Measurements from ENCODE around the gene MED29.

The MED29 gene, protein sequence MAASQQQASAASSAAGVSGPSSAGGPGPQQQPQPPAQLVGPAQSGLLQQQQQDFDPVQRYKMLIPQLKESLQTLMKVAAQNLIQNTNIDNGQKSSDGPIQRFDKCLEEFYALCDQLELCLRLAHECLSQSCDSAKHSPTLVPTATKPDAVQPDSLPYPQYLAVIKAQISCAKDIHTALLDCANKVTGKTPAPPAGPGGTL

DNA sequence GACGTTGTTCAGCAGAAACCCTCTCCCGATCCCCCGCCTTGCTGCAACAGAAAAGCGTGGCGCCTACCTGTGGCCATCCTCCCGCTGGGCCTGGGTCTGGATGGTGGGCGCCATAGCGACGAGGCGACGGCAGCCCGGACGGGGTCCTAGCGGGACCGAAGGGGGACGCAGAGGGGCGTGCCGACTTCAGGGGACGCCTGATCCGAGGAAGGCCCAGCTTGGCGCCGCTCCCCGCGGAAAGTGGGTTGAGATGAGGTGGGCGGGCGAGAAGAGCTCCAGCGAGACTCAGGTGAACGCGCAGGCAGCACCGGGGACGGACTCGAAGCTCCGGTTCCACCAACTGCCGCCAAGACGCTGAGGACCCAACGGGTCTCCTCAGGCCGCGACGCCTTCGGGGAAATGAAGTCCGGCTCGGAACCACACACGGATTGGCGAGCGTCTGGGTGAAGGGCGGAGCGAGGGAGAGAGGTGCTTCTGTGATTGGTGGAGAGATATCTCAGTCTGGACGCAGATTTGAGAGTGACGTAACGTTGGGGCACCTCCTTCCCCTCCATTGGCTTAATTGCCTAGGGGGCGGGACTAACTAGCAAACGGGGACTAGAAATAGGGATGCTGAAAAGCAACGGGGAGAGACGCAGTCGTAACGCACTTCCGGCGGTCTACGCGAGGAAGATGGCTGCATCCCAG, at the start of gene MED29, which contains the start of gene PAF1:
Gene MED29, plus strand, starts transcription at position 628 of the 687 bp plus-strand sequence. Its CDS starts 45 bp downstream, at position 673.
Gene PAF1, minus strand, starts transcription at position 356 of the 687 bp plus-strand sequence. Its CDS starts 242 bp downstream, at position 114.
- peak; percentile 93 to 96 for DNase-seq

DNA sequence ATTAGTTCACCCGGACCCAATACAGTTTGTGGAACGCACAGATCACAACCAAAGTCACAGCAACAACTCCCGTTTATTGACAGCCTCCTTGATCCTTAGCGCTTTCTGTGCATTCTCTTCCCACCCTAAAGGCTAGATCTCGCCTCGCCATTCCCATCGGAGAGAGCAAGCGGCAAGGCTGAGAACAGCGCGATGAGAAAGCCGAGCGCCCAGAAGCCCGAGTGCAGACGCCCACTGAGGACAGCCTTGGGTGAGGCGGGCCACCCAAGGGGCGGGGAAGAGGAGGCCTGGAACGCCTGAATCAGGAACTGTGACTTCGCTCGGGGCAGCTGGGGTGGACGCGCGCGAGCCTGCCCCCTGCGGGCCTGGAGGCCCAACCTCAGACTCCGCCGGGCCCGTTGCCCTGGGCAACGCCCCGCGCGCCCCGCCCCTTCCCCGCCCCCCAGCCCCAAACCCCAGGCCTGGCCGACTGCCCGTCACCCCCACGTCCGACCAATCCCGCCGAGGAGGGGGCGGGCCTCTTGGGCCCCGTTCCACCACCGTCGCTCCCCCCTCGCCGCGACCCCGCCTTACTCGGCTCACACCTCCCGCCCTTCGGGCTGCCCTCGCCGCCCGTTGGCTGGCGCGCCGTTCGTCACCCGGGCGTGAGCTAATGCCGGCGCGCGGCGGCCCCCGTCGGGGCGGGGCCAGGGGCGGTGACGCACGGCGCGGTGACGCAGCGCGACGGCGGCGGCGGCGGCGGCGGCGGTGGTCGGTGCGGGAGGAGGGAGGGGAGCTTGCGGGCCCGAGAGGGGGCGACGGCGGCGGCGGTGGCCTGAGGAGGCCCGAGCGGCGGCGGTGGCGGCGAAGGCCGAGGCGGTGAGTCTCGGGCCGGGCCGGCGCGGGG, 49.2 kb upstream of the MED29 start, which contains the start of gene SAMD4B:
Gene SAMD4B, plus strand, starts transcription at position 703 of the 886 bp plus-strand sequence. CDS start 14,473 bp downstream, outside the sequence.
- peak; percentile 98 to 100 for DNase-seq

DNA sequence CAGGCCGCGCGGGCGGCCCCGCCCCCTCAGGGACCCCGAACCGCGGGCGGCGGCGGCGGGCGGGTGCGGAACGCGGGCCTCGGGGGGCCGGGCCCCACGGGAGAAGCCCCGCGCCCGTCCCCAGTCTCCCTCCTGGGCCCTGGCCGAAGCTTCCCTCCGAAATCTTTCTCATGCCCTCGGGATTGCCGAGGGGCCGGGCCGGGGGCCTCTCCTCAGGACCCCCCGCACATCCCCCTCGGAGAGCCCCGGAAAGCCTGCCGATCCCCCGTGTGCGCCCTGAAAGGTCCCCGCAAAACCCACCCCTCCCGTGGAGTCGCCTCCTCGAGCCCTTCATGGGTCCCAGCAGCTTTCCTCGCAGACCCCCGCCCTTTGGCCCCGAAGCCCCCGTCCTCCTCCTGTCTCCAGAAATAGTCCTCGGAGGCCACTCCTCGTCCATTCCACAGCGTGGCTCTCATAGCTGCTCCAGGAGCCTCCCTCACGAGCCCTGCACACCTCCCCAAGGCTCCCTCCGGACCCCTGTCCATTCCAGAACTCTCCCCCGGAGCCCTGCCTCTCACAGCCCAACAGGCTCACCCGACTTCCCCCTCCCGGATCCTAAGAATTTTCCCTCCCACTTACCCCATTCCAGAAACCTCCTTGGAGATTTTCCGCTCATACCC, 48.4 kb upstream of the MED29 start:
- peak in 1 of 2 donors; percentile 12 for DNase-seq

DNA sequence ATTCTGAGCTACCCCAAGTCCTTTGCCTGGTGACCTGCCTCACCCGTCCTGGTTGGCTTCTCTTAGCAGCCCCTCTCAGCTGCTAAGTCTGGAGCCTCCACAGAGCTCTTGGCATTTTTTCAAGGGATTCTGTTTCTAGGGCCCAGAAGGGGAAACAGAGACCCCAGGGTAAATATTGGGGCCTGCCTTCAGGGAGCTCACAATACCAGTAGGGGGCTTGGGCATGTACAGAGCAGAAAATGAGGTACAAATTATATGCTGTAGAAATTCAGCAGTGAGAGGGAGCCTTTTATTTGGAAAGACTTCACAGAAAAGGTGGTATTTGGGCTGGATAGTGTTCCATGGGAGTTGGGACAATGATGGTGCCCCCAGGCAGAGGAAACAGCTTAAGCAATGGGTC, 45.2 kb upstream of the MED29 start:
- no peak for DNase-seq

DNA sequence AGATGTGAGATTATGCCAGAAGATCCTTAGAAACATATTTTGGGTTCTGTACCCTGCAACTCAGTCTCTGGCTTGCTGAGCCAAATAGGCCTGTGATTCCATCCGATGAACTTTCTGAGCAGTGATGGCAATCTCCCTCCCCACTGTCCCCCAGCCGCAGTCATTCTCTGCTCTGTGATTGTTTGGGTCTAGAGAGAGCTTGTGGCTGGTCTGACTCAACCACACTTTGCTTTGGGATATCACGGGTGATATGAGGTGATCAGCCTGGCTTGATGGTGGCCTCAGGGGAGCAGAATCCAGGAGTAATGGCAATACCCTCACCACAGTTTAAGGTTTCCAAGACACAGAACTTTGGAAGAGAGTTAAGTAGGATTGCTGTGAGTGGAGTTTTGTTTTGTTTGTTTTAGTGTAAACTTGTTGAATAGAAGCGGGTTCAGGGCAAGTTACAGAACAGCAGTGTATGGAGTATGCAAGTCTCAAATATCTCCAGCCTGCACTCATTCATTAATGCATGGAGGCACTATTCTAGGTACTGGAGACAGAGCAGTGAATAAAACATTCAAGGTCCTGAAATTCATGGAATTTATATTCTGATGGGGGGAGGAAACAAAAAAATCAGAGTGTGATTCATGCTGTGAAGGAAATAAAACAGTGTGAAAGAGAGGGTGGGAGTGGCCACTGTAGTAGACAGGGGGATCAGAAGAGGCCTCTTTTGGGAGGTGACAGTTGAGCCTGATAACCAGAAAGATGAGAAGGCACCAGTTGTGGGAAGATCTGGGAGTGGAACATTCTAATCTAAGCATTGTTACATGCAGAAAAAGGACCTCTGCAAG, 43.6 kb upstream of the MED29 start:
- no peak for DNase-seq

DNA sequence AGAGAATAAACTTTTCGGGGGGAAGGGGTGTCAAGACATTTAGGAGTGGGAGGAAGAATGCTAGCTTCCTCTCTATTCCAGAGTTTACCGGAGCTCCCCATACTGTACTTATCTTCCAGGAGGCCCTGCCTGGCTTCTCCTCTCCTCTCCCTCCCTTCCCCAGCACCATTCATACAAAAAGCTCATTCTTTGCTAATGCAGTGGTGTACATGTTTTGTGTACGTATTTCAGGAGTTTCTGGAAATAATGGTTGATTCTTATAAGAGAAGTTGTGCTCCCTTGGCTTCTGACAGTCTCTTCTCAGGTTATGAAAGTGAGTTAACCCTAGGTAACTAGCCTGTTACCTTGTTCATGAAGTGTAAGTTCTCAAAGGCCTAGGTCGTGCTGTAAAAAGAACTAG, 41.9 kb upstream of the MED29 start:
- no peak for DNase-seq

DNA sequence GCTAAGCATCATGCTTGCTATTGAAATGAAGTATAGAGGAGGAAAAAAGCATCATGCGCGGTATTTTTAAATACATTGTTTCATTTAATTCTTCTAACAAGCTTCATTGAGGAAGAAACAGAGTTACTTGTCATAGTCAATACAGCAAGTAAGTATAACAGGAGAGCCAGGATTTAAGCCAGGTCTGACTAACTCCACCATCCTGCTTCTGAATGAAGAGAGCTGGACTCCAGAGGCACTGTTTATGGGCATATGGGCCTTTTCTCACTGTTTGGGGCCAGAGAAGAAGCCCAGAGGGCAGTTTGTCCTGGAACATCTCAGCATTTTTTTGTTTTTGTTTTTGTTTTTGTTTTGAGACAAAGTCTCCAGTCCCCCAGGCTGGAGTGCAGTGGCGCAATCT, 41.0 kb upstream of the MED29 start:
- no peak for DNase-seq

DNA sequence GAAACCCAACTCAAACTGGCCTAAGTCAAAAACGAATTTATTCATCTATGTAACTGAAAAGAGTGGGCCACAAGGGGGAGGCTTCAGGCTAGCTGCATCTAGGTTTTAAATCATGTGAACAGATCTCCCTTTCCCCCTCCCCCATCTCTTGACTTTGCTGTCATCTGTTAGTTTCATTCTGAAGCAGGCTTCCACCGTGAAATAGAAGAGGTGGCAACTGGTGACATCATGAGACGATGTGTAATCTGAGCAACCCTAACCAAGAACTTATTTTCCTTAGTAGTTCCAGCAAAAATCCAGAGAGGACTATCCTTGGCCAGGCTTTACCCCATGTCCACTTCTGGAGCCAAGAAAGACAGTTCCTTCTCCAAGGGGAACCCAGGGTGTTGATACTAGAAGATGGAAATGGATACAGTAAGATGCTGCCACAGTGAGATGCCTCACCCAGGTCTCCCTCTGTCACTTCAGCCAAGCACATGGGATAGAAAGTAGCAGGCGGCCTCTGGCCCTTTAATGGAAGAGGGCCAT, 39.6 kb upstream of the MED29 start:
- no peak for DNase-seq

DNA sequence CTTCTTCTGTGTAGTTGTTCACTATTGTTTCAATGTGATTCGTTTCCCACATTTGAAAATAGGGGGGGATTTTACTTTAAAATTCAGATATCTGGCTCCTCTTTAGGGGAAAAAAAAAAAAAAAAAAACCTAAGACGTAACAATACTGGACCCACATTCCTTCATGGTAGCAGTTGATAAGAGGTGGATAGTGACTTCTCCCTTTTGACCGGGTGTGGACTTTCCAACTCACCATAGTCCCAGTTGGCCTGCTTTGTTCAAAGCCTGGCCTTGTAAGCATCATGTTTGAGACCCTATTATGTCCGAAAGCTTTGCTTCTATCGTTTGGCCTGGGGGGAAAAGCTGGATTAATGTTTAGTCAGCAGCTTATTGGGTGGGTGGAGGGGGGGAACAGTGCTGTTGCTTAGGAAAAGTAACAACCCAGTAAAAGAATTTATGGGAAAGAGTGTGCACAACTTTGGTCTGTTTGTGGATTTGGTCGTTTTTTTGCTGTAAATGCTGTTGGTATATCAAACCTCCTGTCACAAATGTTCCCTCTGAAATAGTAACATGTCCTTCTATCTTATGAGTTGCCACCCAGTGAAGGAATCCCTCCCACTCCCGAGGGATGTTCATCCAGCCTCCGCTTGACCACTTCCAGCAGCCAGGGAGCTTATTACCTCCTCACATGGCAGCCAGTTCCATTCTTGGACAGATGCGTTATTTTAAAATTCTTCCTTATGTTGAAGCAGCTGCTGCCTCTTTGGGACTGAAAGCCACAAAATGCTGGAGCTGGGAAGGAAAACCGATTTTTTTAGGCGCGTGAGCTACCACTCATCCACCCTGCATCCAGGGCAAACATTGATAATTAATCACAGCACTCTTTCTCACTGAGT, 38.6 kb upstream of the MED29 start:
- DNase-seq: no peak

DNA sequence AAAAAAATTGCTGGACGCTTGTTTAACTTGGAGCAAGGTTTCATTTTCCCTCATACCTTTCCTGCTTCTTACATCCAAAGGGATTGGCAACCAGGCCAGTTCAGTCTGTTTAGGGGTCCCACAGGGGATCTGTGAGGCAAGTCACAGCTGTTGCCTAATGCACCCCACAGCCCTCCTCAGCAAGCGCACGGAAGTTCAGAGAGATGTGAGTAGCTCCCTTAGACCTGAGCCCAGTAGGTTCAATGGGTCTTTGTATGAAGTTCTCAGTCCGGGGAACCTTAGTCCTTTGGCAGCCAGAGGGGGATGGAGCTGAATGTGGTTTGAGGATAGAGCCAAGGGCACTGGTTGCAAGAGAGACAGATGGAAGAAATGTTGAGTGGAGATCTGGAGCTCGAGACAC, 35.9 kb upstream of the MED29 start:
- no peak for DNase-seq

DNA sequence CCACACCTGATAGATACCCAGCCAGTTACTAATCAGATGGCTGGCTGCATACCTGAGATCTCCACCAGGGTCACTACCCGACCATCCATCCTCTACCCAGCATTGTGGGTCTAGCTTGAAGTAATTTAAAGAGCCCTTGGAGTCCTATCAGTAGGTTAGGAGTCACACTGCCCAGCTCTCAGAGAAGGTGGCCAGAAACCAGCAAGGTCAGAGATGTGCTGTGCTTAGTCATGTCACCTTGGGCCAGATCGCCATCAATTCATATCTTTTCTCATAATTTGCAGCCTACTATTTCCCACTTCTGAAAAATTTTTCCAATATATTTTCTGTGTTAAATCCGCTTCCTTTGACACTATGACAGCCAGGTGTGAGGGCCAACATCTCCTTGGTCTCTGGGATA, 35.1 kb upstream of the MED29 start:
- no peak for DNase-seq

DNA sequence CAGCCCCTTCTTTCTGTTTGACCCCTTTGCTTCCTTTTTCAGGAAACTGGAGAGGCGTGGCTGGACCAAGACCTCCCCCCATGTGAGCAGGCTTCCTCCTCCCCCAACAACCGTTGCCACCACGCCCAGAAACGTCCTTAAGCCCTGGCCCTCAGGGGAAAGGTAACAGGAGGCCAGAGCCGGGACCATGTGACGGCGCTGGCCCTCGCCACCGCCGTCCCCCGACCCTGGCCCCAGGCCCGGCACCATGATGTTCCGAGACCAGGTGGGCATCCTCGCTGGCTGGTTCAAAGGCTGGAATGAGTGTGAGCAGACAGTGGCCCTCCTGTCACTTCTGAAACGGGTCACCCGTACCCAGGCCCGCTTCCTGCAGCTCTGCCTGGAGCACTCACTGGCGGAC, 34.5 kb upstream of the MED29 start:
- no peak for DNase-seq

DNA sequence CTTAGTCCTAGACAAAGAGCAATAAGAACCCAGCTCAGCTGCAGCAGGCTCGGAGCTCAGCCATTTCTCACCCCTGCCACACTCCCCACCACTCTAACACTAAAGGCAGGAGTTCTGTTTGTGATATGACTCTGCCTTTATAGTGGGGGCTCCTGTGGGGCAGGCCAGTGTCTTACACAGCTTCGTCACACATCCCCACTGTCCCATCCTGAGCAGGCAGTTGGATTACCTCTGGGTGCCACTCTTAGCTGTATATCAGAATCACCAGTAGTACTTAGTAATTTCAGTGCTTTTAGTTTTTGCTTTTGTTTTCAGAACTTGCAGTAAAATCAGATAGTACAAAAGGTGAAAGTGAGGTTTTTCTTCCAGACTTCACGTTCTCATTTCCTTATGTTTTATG, 32.2 kb upstream of the MED29 start:
- no peak for DNase-seq

DNA sequence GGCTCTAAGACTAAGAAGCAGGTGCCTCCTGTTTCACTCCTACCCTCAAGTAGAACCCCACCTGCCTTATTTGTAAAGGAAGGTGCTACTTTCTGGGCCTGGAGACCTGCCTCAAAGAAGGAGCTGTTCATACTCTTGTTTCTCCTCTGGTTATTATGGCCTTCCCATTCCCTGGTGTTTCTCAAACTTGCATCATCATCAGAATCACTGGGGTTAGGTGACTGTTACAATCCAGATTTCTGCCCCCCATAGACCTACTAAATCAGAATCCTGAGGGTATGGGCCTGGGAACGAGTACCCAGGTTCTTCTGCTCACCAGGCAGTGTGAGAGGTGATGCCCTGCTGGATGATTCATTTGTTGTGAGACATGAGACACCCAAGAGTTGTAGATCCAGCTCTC, 30.6 kb upstream of the MED29 start:
- no peak for DNase-seq

DNA sequence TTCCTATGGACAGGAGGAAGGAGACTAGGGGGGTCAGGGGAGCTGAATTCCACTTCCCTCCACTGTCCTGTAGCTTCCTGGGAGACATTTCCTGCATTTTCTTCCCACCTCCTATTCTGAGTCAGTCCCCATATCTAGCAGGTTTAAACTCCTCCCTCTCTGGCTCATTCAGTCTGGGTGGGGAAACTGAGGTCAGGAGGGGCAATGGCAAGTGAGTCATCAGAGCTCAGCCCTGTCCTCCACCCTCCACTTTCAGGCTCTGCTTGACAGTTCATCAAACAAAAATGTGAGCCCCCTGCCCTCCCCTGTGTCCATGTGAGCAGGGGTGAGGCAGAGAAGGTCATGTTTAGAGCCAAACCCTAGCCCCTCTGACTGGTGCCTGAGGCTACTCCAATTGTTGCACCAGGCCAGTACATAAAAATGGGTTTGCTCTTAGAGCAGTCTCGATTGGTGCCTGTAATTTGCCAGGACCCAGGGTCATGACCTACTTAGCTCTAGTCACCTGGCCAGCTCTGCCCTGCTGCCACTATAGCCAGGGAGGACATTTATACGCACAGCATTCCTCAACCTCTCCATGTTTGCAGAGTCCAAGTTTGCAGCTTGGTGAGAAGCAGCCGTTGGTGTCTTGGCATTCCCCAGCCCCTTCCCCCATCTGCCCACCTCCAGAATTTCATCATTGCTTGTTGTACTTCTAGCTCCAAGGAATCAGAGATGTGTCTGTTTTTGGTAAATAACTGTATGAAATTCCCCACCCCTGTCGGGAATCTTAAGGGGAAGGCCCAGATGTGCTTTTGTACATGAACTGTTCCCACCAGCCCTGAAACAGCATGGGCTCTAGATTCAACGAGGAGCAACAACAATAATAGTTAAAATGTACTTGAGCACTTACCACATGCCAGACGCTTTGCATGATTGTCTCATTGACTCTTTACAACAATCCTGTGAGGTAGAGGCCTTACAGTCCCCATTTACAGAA, 28.2 kb upstream of the MED29 start:
- DNase-seq: no peak

DNA sequence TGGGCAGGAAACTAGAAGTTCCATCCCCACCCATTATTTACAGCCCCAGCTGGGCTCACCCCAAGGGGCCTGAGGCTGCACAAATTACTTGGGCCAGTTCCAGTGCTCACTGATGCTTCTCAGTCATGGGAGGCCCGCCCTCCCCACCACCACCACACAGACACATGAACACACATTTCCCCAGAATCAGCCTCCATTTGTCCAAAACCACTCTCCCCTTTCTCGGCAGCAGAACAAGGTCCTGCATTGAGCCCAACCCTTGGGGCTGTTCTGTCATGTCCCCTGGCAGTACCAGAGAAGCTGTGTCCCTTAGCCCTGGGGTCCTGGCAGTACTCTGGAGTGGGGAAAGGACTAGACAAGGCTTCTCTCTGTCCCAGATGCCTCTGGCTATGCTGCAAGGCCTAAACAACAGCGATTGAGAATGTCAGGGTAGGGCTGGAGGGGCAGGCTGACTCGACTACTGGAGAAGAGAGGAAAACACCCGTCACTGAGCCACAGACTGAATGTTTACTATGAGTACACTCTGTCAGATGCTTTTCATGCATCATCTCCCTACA, 27.2 kb upstream of the MED29 start:
- DNase-seq: no peak

DNA sequence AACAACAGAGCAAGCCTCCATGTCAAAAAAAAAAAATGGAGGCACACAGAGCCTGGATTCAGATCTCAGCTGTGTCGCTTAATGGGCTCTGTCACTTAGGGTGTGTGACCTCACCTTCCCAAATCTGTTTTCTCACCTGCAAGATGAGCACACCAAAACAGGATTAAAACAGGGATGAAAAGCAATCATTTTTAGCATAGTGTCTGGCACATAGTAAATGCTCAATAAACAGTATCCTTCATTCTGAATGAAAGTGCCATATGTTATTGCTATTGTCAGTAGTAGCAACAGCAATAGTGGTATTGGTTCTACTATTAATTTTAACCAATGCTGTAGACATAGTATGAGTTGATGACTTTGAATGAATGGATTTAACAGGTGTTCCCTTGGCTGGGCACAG, 25.6 kb upstream of the MED29 start:
- no peak for DNase-seq

DNA sequence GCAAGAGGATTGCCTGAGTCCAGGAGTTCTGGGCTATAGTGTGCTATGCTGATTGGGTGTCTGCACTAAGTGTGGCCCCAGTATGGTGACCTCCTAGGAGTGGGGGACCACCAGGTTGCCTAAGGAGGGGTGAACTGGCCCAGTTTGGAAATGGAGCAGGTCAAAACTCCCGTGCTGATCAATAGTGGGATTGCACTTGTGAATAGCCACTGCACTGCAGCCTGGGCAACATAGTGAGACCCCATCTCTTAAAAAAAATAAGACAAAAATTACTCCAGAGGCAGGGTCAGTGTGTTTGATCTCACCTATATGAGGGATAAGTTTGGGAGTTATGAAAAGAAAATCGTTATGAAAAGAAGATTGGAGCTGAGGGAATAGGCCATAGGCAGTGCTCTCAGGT, 22.0 kb upstream of the MED29 start:
- DNase-seq: no peak

DNA sequence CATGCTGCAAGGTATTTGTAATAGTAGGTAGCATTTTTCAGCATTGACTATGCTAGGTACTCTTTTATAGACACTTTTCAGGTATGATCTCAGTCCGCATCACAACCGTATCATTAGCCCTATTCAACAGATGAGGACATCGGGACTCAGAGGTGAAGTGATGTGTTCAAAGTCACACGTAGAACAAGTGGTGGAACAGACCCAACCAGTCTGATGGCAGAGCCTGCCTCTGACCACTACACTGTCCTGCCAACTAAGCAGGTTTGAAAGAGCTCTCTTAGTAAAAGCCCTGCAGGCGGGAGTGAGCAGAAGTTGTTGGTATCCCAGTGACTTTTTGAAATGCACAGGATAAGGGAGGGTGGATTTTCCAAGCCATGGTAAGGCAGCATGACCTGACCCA, 20.4 kb upstream of the MED29 start:
- no peak for DNase-seq

All from activated CD4-positive, alpha-beta T cell treated with anti-CD3 and anti-CD28 coated beads for 4 hours (primary cell).